PC-3 (cell line): ENCODE measurements around the gene SEMA6B. TPM values are rescaled to one million over a fixed set of nuclear protein-coding genes. Genes with fewer than 3 reads are reported as not detected.

Experiments
- ATAC-seq: fragments of 200-7000 bp; cut with Tn5 transposase; 2 replicates; pipeline ENCODE4 v1.9.1; 2020; ENCODE audit warnings: mild to moderate bottlenecking, moderate library complexity
- BruUV-seq: library from RNA; stranded (reverse); fragments of 400-500 nt; replicated peaks from 2 replicates; lab custom pipeline; 2021; lab: Mats Ljungman, UMichigan
- CTCF ChIA-PET: fragments of 300-600 bp; sonication (Branson Sonifier 250); formaldehyde crosslinking; loops from one replicate; lab custom pipeline; 2022; ENCODE audit warnings: antibody characterized with exemption; lab: Charles Lee
- POLR2A ChIA-PET: fragments of 300-600 bp; sonication (Branson Sonifier 250); formaldehyde crosslinking; loops from one replicate; lab custom pipeline; 2022; ENCODE audit warnings: antibody characterized with exemption; ENCODE audit not compliant: unreplicated experiment; lab: Charles Lee
- DNase-seq: peaks from one replicate; pipeline ENCODE4 v3.0.0-alpha.2; 2015
- H2AFZ ChIP-seq: fragments of 300-600 bp; sonication (generic); 2 replicates; pipeline ENCODE4 v1.6.0; 2016; ENCODE audit warnings: antibody characterized with exemption, low read length
- H3F3A ChIP-seq: fragments of 300-600 bp; sonication (generic); one replicate; pipeline ENCODE4 v1.6.0; 2017; ENCODE audit warnings: antibody characterized with exemption, low read length, control low read depth, mild to moderate bottlenecking; ENCODE audit not compliant: unreplicated experiment
- H3K27ac ChIP-seq: fragments of 300-600 bp; sonication (generic); 2 replicates; pipeline ENCODE4 v1.5.1; 2016; ENCODE audit warnings: mild to moderate bottlenecking, low read length
- H3K27me3 ChIP-seq: fragments of 300-600 bp; sonication (generic); 2 replicates; pipeline ENCODE4 v1.6.1; 2016; ENCODE audit warnings: low read length, mixed read lengths
- H3K36me3 ChIP-seq: fragments of 300-600 bp; sonication (generic); 2 replicates; pipeline ENCODE4 v1.6.1; 2016; ENCODE audit warnings: low read depth, mixed run types, low read length, mixed read lengths
- H3K4me1 ChIP-seq: fragments of 300-600 bp; sonication (generic); 2 replicates; pipeline ENCODE4 v1.5.1; 2016; ENCODE audit warnings: low read length; ENCODE audit not compliant: insufficient read depth
- H3K4me2 ChIP-seq: fragments of 300-600 bp; sonication (generic); 2 replicates; pipeline ENCODE4 v1.6.0; 2016; ENCODE audit warnings: low read length
- H3K4me3 ChIP-seq: fragments of 300-600 bp; sonication (generic); 2 replicates; pipeline ENCODE4 v1.5.1; 2016; ENCODE audit warnings: mild to moderate bottlenecking, low read length, mixed read lengths
- H3K79me2 ChIP-seq: fragments of 300-600 bp; sonication (generic); 2 replicates; pipeline ENCODE4 v1.6.1; 2017; ENCODE audit warnings: low read length, mixed read lengths
- H3K9ac ChIP-seq: fragments of 300-600 bp; sonication (generic); 2 replicates; pipeline ENCODE4 v1.6.0; 2016; ENCODE audit warnings: mild to moderate bottlenecking, low read length
- H3K9me2 ChIP-seq: fragments of 300-600 bp; sonication (generic); replicated peaks from 2 replicates; pipeline ENCODE4 v1.6.1; 2016; ENCODE audit warnings: mixed run types, low read length, mixed read lengths
- H3K9me3 ChIP-seq: fragments of 300-600 bp; sonication (generic); 2 replicates; pipeline ENCODE4 v1.6.1; 2016; ENCODE audit warnings: low read length, mixed read lengths
- H4K20me1 ChIP-seq: fragments of 300-600 bp; sonication (generic); 2 replicates; pipeline ENCODE4 v1.6.1; 2016; ENCODE audit warnings: low read length, mixed read lengths
- EZH2 ChIP-seq: fragments of 300-600 bp; sonication (generic); IDR thresholded peaks from one replicate; pipeline ENCODE4 v1.6.1; 2017; ENCODE audit warnings: antibody characterized with exemption, mild to moderate bottlenecking, low read length; ENCODE audit not compliant: unreplicated experiment
- EZH2phosphoT487 ChIP-seq: fragments of 300-600 bp; sonication (generic); IDR thresholded peaks from 2 replicates; pipeline ENCODE4 v1.6.1; 2018; ENCODE audit warnings: mild to moderate bottlenecking, antibody characterized with exemption, low read length, borderline replicate concordance
- intact Hi-C: fragments of 100-400 bp; cut with micrococcal nuclease; formaldehyde crosslinking; loops from 2 replicates; pipeline ENCODE4 v1.9.0; 2023
- total RNA-seq: library from RNA; depleted of rRNA; stranded (reverse); fragments of >200 nt; gene quantifications from 2 replicates; pipeline ENCODE4 v1.2.3, GENCODE V29; 2014
- TF ChIP-seq, protein P1 (sequence below): fragments of 300-600 bp; sonication (generic); conservative IDR thresholded peaks from 2 replicates; pipeline ENCODE4 v1.5.1; 2017; ENCODE audit warnings: antibody characterized with exemption, low read depth, mild to moderate bottlenecking, low read length

The SEMA6B gene
- total RNA-seq, 1 experiment from 2014 or later = 9.0 TPM

DNA sequence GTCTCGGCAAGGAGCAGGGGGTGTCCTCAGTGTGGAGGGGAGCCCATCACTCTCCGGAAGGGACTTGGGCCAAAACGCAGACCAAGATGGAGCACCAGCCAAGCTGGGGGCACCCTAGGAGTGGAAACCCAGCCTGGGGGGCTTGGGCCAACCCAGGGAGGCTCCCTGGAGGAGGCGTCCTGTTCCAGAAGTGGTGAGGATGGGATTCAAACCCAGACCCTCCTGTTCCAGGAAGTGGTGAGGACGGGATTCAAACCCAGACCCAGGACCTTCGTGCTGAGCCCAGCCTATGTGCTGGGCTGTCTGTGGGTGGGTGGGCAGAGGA is 40.4 kb downstream of the SEMA6B start:
- Histone ChIP-seq H3K9me2 (no peaks in the 10 kb centered on the region), H3K4me2 (no peak overlapping the region), H3K27ac (peak overlapping the region; percentile 62), H2AFZ (no peak overlapping the region), H3K4me3 (no peak overlapping the region), H3K4me1 (peaks cover 25% of the 10 kb centered on the region), H3K36me3 (no peaks in the 10 kb centered on the region), H3K27me3 (no peaks in the 10 kb centered on the region), H3K9ac (0 out of 2 replicates have a peak overlapping the region, but pooled peaks have one; percentile 46), H3K9me3 (no peaks in the 10 kb centered on the region), H4K20me1 (no peaks in the 10 kb centered on the region), H3K79me2 (no peaks in the 10 kb centered on the region), H3F3A (no peaks in the 10 kb centered on the region)
- intact Hi-C loops = loop anchor here (5.0 kb wide), 1 partner anchor 47 kb away; the partner anchor contains the start of gene HDGFL2
- ATAC-seq = no peak
- ChIA-PET CTCF (no interaction called here), POLR2A (interaction anchor here (1.3 kb wide), 1 partner anchor 47 kb away, joined by 4 read pairs; the partner anchor contains the start of gene HDGFL2)
- DNase-seq = no peak
- TF ChIP-seq EZH2phosphoT487 = no peak
- no peak for TF ChIP-seq EZH2
- TF ChIP-seq, protein P1, sequence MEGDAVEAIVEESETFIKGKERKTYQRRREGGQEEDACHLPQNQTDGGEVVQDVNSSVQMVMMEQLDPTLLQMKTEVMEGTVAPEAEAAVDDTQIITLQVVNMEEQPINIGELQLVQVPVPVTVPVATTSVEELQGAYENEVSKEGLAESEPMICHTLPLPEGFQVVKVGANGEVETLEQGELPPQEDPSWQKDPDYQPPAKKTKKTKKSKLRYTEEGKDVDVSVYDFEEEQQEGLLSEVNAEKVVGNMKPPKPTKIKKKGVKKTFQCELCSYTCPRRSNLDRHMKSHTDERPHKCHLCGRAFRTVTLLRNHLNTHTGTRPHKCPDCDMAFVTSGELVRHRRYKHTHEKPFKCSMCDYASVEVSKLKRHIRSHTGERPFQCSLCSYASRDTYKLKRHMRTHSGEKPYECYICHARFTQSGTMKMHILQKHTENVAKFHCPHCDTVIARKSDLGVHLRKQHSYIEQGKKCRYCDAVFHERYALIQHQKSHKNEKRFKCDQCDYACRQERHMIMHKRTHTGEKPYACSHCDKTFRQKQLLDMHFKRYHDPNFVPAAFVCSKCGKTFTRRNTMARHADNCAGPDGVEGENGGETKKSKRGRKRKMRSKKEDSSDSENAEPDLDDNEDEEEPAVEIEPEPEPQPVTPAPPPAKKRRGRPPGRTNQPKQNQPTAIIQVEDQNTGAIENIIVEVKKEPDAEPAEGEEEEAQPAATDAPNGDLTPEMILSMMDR = no peak
- BruUV-seq = no TSS peak

DNA sequence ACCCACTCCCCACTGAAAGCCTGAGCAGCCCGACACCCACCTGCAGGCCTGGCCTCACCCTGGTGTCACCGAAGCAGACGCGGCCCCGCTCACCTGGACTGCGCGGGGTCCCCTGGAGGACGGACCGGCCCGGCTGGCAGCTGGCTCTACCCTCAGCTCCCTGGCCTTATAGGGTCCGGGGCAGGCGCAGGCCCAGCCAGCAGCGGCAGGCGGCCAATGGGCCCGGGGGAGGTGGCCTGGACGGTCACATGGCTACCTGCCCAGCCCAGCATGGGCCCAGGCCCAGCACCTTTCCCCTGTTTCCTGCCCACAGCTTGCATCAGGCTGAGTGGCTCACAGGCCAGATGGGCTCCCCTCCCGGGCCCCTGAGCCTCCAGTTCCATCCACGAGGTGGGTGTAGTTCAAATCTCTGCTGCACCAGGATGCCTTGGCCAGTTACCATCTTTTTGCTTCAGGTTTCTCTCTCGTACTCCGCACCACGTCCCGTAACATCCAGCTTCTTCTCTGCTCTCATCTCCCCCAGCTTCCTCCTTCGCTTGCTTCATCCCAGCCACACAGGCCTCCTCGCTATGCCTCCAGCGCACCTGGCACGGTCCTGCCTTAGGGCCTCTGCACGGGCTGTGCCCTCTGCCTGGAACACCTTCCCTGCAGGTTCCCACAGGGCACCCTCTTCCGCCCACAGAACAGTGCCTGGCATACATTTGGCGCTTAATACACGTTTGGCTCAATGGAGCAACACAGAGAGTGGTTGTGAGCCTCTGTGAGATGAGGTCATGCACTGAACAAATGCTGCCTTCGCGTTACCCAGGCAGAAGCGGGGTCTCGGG is 40.9 kb downstream of the SEMA6B start, which contains the start of gene PLIN4:
Gene PLIN4, minus strand, starts transcription at position 142 of the 827 bp plus-strand sequence. CDS start 214 bp downstream, outside the sequence.
- Histone ChIP-seq H3K4me2 (peak within 1 kb of the TSS; percentile 65), H3F3A (no peaks in the 10 kb centered on the region), H2AFZ (peak within 1 kb of the TSS; percentile 67), H3K9ac (peak within 1 kb of the TSS; percentile 46), H3K9me2 (no peaks in the 10 kb centered on the region), H3K4me1 (peaks cover 25% of the 10 kb centered on the region), H3K27ac (peak within 1 kb of the TSS; percentile 62), H3K79me2 (no peaks in the 10 kb centered on the region), H3K27me3 (no peaks in the 10 kb centered on the region), H3K9me3 (no peaks in the 10 kb centered on the region), H3K4me3 (peak within 1 kb of the TSS; percentile 49; the same call in 1 of the 2 replicates), H4K20me1 (no peaks in the 10 kb centered on the region), H3K36me3 (no peaks in the 10 kb centered on the region)
- TSS peak; percentile 88 for BruUV-seq
- DNase-seq = peak; percentile 89
- no peak for TF ChIP-seq EZH2
- no peak for TF ChIP-seq EZH2phosphoT487
- TF ChIP-seq, protein P1 = no peak
- POLR2A ChIA-PET = interaction anchor here (1.3 kb wide), 1 partner anchor 47 kb away, joined by 4 read pairs; the partner anchor contains the start of gene HDGFL2
- ATAC-seq = peak; percentile 92
- CTCF ChIA-PET = interaction anchor here (0.6 kb wide), 1 partner anchor 36 kb away, joined by 8 read pairs; no protein-coding TSS in a partner anchor
- intact Hi-C loops = loop anchor here (5.0 kb wide), 1 partner anchor 46 kb away; the partner anchor contains the start of gene HDGFL2
